ENCODE data around the gene ASMTL. TPM values are rescaled to one million over a fixed set of nuclear protein-coding genes. Genes with fewer than 3 reads are reported as not detected.

The ASMTL gene
- total and polyA plus RNA-seq, 2 of the 13 experiments (the other 11 are each of a cell fraction or from before 2014, with no cell fraction given), result 5.6 to 16.3 TPM

DNA sequence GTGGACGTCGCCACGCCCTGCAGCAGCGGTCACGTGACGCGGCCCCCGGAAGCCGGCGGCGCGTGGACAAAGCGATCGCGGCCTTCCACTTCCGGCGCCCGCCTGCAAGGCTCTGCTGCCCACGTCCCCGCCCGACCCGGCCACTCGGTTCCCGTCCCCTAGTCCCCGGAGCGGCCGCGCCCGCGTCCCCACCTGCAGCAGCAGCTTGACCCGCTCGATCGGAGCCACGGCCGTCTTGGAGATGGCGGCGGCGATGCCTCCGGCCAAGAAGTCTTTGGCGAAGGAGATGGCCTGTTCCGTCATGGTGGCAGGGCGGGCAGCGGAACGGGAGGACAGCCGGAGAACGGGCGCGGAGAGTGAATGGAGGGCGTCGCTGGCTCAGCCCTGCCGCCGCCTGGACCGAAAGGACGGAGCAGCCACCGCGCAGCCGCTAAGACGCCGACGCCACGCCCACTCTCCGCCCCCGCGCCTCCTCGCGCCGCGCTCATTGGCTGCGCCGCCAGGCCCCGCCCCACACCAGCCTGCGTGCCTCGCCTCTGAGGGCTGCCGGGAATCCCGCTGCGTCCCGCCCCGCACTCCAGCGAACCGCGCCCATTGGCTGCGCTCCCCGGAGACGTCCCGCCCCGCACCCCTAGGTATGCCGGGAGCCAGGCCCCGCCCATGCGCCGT, 60.9 kb downstream of the ASMTL start, which contains the start of gene SLC25A6 (continued):
- TF ChIP-seq, protein P1, sequence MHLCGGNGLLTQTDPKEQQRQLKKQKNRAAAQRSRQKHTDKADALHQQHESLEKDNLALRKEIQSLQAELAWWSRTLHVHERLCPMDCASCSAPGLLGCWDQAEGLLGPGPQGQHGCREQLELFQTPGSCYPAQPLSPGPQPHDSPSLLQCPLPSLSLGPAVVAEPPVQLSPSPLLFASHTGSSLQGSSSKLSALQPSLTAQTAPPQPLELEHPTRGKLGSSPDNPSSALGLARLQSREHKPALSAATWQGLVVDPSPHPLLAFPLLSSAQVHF (CRISPR knock-in tag; IDR thresholded peaks at IDR 0.05), result no peak
- TF ChIP-seq ZFP41 (CRISPR knock-in tag; IDR thresholded peaks at IDR 0.05; ENCODE audit: borderline replicate concordance) (no peak), ZC3H4 (CRISPR knock-in tag; IDR thresholded peaks at IDR 0.05; ENCODE audit: borderline replicate concordance) (peak; percentile 41; the same call in 1 of the 2 replicates), ZNF564 (CRISPR knock-in tag; IDR thresholded peaks at IDR 0.05) (no peak), JARID2 (CRISPR knock-in tag; IDR thresholded peaks at IDR 0.05; ENCODE audit: insufficient replicate concordance) (no peak), ZNF264 (CRISPR knock-in tag; IDR thresholded peaks at IDR 0.05) (peak; percentile 42; the same call in 1 of the 2 replicates), ZMYM4 (CRISPR knock-in tag; IDR thresholded peaks at IDR 0.05) (no peak), RFX3 (CRISPR knock-in tag; IDR thresholded peaks at IDR 0.05) (no peak), SIN3B (IDR thresholded peaks at IDR 0.05; ENCODE audit: low read length) (no peak), ZNF562 (CRISPR knock-in tag; IDR thresholded peaks at IDR 0.05; ENCODE audit: borderline replicate concordance) (no peak), SETDB1 (CRISPR knock-in tag; IDR thresholded peaks at IDR 0.05; ENCODE audit: borderline replicate concordance) (no peak), KDM3A (CRISPR knock-in tag; IDR thresholded peaks at IDR 0.05; ENCODE audit: low read depth) (no peak), ZNF441 (CRISPR knock-in tag; IDR thresholded peaks at IDR 0.05; ENCODE audit: borderline replicate concordance) (0 out of 2 replicates have a peak, but pooled peaks have one; percentile 44), MAFG (CRISPR knock-in tag; IDR thresholded peaks at IDR 0.05) (no peak; the same call in 1 of the 2 replicates), MTF1 (CRISPR knock-in tag; IDR thresholded peaks at IDR 0.05) (no peak; the same call in 1 of the 2 replicates), FOXC1 (CRISPR knock-in tag; IDR thresholded peaks at IDR 0.05; ENCODE audit: borderline replicate concordance) (no peak), KMT2A (CRISPR knock-in tag; IDR thresholded peaks at IDR 0.05) (no peak)
- TF ChIP-seq, protein P2, sequence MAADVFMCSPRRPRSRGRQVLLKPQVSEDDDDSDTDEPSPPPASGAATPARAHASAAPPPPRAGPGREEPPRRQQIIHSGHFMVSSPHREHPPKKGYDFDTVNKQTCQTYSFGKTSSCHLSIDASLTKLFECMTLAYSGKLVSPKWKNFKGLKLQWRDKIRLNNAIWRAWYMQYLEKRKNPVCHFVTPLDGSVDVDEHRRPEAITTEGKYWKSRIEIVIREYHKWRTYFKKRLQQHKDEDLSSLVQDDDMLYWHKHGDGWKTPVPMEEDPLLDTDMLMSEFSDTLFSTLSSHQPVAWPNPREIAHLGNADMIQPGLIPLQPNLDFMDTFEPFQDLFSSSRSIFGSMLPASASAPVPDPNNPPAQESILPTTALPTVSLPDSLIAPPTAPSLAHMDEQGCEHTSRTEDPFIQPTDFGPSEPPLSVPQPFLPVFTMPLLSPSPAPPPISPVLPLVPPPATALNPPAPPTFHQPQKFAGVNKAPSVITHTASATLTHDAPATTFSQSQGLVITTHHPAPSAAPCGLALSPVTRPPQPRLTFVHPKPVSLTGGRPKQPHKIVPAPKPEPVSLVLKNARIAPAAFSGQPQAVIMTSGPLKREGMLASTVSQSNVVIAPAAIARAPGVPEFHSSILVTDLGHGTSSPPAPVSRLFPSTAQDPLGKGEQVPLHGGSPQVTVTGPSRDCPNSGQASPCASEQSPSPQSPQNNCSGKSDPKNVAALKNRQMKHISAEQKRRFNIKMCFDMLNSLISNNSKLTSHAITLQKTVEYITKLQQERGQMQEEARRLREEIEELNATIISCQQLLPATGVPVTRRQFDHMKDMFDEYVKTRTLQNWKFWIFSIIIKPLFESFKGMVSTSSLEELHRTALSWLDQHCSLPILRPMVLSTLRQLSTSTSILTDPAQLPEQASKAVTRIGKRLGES (CRISPR knock-in tag; IDR thresholded peaks at IDR 0.05; ENCODE audit: borderline replicate concordance), result peak; percentile 24; the same call in 1 of the 2 replicates
- TF ChIP-seq, protein P3, sequence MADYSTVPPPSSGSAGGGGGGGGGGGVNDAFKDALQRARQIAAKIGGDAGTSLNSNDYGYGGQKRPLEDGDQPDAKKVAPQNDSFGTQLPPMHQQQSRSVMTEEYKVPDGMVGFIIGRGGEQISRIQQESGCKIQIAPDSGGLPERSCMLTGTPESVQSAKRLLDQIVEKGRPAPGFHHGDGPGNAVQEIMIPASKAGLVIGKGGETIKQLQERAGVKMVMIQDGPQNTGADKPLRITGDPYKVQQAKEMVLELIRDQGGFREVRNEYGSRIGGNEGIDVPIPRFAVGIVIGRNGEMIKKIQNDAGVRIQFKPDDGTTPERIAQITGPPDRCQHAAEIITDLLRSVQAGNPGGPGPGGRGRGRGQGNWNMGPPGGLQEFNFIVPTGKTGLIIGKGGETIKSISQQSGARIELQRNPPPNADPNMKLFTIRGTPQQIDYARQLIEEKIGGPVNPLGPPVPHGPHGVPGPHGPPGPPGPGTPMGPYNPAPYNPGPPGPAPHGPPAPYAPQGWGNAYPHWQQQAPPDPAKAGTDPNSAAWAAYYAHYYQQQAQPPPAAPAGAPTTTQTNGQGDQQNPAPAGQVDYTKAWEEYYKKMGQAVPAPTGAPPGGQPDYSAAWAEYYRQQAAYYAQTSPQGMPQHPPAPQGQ (CRISPR knock-in tag; IDR thresholded peaks at IDR 0.05; ENCODE audit: borderline replicate concordance), result peak; percentile 84; the same call in 1 of the 2 replicates
- TF ChIP-seq, protein P4, sequence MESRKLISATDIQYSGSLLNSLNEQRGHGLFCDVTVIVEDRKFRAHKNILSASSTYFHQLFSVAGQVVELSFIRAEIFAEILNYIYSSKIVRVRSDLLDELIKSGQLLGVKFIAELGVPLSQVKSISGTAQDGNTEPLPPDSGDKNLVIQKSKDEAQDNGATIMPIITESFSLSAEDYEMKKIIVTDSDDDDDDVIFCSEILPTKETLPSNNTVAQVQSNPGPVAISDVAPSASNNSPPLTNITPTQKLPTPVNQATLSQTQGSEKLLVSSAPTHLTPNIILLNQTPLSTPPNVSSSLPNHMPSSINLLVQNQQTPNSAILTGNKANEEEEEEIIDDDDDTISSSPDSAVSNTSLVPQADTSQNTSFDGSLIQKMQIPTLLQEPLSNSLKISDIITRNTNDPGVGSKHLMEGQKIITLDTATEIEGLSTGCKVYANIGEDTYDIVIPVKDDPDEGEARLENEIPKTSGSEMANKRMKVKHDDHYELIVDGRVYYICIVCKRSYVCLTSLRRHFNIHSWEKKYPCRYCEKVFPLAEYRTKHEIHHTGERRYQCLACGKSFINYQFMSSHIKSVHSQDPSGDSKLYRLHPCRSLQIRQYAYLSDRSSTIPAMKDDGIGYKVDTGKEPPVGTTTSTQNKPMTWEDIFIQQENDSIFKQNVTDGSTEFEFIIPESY (CRISPR knock-in tag; IDR thresholded peaks at IDR 0.05), result no peak
